Fibroblast of mammary gland (primary cell): Measurements from ENCODE around the gene NR4A1.
A peak's percentile ranks its signal among the peaks of the same experiment; 100 is the strongest.

ENCODE experiments used
- DNase-seq: peaks from one replicate; pipeline ENCODE4 v3.0.0-alpha.2; 2010; ENCODE audit warnings: low read depth
- H3K4me3 ChIP-seq: 2 replicates; pipeline ENCODE4 v1.5.1; 2011; ENCODE audit warnings: low read depth, mild to moderate bottlenecking, low read length, moderate library complexity; ENCODE audit not compliant: control insufficient read depth
- TF ChIP-seq, protein P1 (sequence below): conservative IDR thresholded peaks from 2 replicates; pipeline ENCODE4 v1.5.1; 2011; ENCODE audit warnings: low read depth, low read length, inconsistent platforms; ENCODE audit not compliant: control insufficient read depth, insufficient read depth

The NR4A1 gene

DNA sequence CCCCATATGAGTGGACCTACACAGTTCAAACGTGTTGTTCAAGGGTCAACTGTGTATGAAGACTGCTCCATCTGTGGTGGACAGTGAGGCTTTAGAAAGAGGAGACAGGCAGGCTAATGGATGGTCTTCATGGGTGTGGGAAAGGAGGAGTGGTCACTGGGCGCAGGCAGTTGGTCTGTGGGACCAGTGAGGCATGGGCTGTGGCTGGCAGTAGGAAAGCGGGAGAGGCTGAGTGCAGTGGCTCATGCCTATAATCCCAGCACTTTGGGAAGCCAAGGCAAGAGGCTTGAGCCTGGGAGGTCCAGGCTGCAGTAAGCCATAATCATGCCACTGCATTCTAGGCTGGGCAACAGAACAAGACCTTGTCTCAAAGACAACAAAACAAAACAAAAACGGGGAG, 2.0 kb upstream of the NR4A1 start:
- no peak for DNase-seq
- TF ChIP-seq, protein P1, sequence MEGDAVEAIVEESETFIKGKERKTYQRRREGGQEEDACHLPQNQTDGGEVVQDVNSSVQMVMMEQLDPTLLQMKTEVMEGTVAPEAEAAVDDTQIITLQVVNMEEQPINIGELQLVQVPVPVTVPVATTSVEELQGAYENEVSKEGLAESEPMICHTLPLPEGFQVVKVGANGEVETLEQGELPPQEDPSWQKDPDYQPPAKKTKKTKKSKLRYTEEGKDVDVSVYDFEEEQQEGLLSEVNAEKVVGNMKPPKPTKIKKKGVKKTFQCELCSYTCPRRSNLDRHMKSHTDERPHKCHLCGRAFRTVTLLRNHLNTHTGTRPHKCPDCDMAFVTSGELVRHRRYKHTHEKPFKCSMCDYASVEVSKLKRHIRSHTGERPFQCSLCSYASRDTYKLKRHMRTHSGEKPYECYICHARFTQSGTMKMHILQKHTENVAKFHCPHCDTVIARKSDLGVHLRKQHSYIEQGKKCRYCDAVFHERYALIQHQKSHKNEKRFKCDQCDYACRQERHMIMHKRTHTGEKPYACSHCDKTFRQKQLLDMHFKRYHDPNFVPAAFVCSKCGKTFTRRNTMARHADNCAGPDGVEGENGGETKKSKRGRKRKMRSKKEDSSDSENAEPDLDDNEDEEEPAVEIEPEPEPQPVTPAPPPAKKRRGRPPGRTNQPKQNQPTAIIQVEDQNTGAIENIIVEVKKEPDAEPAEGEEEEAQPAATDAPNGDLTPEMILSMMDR = no peak

DNA sequence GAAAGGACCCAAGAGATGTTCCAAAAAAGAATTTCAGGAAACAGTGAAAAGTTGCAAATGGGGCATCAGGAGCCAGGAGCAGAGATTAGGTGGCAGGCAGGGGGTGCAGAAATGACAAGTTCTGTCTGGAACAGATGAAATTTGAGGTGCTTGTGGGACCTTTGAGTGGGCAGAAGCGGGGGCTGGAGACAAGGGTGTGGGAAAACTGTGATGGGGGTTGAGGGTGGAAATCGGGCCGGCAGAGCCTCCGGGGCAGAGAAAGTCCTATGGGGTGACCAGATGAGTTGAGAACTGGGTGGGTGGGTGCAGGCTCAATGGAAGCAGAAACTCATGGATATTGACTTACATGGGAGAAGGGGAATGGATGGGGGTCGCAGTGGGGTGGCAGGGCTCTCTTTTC, 1.6 kb upstream of the NR4A1 start:
- DNase-seq = no peak
- TF ChIP-seq, protein P1 = no peak
- H3K4me3 ChIP-seq = no peak overlapping the region

More for the DNA sequence above, 2.0 kb upstream of the NR4A1 start:
- no peak overlapping the region for H3K4me3 ChIP-seq

DNA sequence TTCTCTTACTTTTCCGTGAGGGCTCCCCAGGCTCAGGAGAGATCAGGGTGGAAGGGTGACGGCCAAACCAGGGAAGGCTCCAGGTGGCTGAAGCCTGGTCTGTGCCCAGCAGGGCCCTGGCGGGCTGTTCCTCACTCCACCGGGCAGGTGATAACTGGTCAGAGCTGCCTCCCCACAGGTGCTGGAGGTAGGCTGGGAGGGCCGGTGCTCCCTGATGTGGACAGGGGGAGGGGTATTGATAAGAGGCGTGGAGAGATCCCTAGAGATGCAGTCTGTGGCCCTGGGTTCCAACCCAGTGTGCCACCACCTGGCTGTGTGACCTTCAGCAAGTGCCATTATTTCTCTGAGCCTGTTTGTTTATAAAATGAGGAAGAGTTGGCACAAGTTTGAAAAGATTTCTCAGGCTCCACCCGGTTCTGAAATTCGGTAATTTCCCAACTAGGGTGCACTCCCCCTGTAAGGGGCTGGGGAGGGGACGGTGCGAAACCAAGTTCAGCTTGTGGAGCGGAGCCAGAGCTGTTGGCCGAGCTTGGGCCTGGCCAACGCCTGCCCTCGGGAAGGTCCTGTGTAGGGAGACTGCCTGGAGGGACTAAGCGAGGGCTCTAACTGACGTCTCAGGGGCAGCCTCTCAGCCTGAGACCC, 1.0 kb upstream of the NR4A1 start:
- TF ChIP-seq, protein P1 = no peak
- peak overlapping the region; percentile 58 for H3K4me3 ChIP-seq
- peak; percentile 53 for DNase-seq

DNA sequence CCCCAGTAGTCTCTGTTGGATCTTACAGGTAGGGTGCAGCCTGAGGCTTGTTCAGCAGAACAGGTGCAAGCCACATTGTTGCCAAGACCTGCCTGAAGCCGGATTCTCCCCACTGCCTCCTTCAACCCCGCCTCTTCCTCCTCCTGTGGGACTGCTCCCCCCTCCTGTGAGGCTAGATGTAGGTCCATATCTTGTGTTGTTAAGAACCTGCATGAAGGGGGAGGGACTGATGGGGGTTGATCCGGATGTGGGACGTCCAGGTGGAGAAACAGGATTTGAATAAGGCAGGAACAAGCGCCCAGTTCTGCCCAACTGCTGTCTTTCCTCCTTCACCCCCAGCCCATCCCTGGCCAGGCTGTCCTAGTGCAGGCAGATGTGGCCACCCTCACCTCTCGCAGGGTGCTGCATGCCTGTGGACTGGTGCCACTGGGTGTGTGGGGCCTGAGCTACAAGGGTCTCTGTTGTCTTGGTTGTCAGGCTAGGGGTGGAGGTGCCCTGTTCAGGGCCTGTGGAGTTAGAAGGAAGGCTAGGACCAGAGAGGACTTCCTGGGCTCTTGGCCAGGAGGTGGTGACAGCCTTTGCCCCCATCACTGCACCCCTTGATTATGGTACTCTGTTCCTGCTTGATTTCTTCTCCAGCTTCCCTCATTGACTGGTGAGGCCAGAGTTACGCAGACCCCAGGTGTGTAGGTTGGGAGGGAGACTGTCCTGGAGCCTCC, 1.4 kb downstream of the NR4A1 start:
- peak overlapping the region; percentile 65 for H3K4me3 ChIP-seq
- DNase-seq = no peak

DNA sequence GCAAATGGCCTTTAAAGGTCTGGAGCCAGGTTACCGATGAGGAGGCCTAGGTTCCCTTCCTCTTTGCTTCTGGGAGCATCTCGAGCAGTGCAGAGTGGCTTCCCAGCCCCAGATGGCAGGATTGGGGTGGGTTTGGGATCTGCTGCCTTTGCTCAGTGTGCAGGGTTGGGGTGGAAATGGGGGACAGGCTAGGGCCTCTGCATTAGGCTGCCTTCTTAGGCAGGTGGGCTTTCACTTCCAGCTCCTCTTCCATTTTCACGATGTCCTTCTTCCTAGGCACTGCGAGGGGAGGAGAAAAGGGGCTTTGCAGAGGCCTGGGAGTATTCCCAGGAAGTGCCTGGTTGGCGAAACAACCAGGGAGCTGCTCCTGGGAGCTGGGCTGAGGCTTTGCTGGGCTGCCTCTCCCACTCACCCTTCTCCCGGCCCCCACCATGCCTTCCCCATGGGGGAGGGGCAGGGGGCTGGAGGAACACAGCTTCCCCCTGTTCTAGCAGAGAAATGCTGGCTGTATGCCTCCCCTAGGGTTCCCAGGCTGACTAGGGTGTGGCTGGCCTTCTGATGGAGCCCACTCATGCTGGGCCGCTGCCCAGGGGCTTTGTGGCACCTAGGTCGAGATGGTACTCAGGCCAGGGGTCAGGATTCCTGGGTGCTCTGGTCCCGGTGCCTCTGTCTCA, 2.4 kb downstream of the NR4A1 start:
- no peak overlapping the region for H3K4me3 ChIP-seq
- DNase-seq = no peak
- TF ChIP-seq, protein P1 = no peak

More for the DNA sequence above, 1.4 kb downstream of the NR4A1 start:
- TF ChIP-seq, protein P1 = no peak

DNA sequence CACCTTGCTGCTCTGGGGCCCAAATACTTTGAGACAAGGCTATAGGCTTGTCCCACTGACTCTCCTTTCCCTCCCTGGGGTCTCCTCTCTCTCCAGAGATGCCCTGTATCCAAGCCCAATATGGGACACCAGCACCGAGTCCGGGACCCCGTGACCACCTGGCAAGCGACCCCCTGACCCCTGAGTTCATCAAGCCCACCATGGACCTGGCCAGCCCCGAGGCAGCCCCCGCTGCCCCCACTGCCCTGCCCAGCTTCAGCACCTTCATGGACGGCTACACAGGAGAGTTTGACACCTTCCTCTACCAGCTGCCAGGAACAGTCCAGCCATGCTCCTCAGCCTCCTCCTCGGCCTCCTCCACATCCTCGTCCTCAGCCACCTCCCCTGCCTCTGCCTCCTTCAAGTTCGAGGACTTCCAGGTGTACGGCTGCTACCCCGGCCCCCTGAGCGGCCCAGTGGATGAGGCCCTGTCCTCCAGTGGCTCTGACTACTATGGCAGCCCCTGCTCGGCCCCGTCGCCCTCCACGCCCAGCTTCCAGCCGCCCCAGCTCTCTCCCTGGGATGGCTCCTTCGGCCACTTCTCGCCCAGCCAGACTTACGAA, 3.1 kb downstream of the NR4A1 start:
- TF ChIP-seq, protein P1 = no peak
- H3K4me3 ChIP-seq = no peak overlapping the region
- no peak for DNase-seq
